ENCODE results near the gene MT1E. TPM values are rescaled to one million over a fixed set of nuclear protein-coding genes. Genes with fewer than 3 reads are reported as not detected.

MT1E gene
- total and polyA plus RNA-seq, 2 of the 8 experiments (the other 6 are each of a cell fraction or from before 2014, with no cell fraction given), result 7.9 to 117 TPM

DNA sequence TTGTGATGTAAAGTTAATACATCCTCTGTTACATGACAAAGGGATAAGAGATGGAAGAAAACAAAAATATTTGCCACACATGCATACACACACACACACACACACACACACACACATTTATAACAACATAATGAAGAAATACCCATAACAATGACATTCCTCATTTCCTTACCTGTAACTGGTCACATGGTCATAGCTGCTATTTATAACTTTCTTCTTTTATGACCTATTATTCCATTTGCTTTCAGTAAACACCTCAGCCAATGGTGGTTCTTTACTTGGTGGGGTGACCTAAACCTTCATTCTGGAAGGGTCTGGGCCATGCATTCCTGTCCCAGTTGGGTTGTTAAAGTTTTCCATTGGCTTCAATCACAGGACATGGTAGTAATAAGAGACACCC is 11.9 kb upstream of the MT1E start (continued):
- TF ChIP-seq, protein P1, sequence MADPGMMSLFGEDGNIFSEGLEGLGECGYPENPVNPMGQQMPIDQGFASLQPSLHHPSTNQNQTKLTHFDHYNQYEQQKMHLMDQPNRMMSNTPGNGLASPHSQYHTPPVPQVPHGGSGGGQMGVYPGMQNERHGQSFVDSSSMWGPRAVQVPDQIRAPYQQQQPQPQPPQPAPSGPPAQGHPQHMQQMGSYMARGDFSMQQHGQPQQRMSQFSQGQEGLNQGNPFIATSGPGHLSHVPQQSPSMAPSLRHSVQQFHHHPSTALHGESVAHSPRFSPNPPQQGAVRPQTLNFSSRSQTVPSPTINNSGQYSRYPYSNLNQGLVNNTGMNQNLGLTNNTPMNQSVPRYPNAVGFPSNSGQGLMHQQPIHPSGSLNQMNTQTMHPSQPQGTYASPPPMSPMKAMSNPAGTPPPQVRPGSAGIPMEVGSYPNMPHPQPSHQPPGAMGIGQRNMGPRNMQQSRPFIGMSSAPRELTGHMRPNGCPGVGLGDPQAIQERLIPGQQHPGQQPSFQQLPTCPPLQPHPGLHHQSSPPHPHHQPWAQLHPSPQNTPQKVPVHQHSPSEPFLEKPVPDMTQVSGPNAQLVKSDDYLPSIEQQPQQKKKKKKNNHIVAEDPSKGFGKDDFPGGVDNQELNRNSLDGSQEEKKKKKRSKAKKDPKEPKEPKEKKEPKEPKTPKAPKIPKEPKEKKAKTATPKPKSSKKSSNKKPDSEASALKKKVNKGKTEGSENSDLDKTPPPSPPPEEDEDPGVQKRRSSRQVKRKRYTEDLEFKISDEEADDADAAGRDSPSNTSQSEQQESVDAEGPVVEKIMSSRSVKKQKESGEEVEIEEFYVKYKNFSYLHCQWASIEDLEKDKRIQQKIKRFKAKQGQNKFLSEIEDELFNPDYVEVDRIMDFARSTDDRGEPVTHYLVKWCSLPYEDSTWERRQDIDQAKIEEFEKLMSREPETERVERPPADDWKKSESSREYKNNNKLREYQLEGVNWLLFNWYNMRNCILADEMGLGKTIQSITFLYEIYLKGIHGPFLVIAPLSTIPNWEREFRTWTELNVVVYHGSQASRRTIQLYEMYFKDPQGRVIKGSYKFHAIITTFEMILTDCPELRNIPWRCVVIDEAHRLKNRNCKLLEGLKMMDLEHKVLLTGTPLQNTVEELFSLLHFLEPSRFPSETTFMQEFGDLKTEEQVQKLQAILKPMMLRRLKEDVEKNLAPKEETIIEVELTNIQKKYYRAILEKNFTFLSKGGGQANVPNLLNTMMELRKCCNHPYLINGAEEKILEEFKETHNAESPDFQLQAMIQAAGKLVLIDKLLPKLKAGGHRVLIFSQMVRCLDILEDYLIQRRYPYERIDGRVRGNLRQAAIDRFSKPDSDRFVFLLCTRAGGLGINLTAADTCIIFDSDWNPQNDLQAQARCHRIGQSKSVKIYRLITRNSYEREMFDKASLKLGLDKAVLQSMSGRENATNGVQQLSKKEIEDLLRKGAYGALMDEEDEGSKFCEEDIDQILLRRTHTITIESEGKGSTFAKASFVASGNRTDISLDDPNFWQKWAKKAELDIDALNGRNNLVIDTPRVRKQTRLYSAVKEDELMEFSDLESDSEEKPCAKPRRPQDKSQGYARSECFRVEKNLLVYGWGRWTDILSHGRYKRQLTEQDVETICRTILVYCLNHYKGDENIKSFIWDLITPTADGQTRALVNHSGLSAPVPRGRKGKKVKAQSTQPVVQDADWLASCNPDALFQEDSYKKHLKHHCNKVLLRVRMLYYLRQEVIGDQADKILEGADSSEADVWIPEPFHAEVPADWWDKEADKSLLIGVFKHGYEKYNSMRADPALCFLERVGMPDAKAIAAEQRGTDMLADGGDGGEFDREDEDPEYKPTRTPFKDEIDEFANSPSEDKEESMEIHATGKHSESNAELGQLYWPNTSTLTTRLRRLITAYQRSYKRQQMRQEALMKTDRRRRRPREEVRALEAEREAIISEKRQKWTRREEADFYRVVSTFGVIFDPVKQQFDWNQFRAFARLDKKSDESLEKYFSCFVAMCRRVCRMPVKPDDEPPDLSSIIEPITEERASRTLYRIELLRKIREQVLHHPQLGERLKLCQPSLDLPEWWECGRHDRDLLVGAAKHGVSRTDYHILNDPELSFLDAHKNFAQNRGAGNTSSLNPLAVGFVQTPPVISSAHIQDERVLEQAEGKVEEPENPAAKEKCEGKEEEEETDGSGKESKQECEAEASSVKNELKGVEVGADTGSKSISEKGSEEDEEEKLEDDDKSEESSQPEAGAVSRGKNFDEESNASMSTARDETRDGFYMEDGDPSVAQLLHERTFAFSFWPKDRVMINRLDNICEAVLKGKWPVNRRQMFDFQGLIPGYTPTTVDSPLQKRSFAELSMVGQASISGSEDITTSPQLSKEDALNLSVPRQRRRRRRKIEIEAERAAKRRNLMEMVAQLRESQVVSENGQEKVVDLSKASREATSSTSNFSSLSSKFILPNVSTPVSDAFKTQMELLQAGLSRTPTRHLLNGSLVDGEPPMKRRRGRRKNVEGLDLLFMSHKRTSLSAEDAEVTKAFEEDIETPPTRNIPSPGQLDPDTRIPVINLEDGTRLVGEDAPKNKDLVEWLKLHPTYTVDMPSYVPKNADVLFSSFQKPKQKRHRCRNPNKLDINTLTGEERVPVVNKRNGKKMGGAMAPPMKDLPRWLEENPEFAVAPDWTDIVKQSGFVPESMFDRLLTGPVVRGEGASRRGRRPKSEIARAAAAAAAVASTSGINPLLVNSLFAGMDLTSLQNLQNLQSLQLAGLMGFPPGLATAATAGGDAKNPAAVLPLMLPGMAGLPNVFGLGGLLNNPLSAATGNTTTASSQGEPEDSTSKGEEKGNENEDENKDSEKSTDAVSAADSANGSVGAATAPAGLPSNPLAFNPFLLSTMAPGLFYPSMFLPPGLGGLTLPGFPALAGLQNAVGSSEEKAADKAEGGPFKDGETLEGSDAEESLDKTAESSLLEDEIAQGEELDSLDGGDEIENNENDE (IDR thresholded peaks at IDR 0.05; ENCODE audit: insufficient replicate concordance, low read length), result no peak
- TF ChIP-seq GTF2F1 (IDR thresholded peaks at IDR 0.05; ENCODE audit: borderline replicate concordance, low read depth, low read length) (no peak), SUZ12 (IDR thresholded peaks at IDR 0.05; ENCODE audit: low read length) (no peak)
- TF ChIP-seq, protein P2, sequence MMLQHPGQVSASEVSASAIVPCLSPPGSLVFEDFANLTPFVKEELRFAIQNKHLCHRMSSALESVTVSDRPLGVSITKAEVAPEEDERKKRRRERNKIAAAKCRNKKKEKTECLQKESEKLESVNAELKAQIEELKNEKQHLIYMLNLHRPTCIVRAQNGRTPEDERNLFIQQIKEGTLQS (IDR thresholded peaks at IDR 0.05; ENCODE audit: insufficient read depth, low read depth, low read length), result no peak
